Coronary artery (tissue), 2 donors: ENCODE measurements around the gene GCLC.

ENCODE experiments used
- DNase-seq: peaks from one replicate; pipeline ENCODE4 v3.0.0-alpha.2; 2017; ENCODE audit warnings: low spot score
- H3K27ac ChIP-seq, 2 donors: fragments of 200-600 bp; sonication (generic); one replicate each; pipeline ENCODE4 v1.5.1; 2016 to 2019
- H3K4me3 ChIP-seq: fragments of 200-600 bp; sonication (generic); 2 replicates; pipeline ENCODE4 v1.5.1; 2016; ENCODE audit warnings: mild to moderate bottlenecking, moderate library complexity
- CTCF ChIP-seq: fragments of 200-600 bp; sonication (generic); IDR thresholded peaks from one replicate; pipeline ENCODE4 v1.5.1; 2019; ENCODE audit warnings: antibody characterized with exemption

Gene GCLC

DNA sequence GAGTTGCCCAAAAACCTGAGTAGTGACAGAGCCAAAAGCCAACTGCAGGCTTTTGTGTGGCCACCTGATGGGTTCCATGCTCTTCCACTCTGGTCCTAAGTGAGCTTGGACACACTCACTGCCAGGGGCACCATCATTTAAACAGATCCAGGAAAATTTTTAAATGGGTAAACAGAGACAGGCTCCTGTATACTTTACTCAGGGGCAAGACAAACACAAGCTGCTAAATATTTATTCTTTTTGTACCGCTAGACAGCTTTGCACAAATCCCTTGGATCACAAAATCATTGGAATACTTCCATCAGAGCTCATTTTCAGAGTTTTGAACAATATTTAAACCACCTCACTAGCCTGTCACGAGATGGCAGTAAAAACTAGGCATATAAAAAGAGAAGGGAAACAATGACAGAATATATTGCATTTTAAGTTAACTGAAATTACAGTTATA is 31.4 kb downstream of the GCLC start:
- DNase-seq = no peak
- Histone ChIP-seq H3K4me3 (no peak overlapping the region), H3K27ac (no peak overlapping the region)
- TF ChIP-seq CTCF = no peak

DNA sequence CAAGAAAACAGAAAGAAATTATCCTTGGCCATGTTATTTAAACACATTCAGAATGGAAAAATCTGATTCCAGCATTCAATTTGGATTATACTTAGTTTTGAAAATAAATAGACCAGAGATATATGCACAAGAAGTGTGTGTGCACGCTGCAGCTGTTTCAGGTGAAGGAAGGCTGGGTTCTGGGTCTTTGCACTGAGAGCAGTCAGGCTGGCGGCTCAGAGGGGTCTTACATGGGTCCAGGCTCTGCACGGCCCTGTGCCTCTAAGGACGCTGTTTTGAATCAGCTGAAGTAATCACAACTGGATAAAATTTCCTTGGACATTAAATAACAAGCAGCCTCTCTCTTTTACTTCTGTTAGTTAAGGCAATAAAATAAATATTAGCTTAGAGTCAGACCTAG is 31.8 kb downstream of the GCLC start:
- no peak overlapping the region for H3K27ac ChIP-seq
- no peak for DNase-seq
- TF ChIP-seq CTCF = no peak
- H3K4me3 ChIP-seq = no peak overlapping the region

DNA sequence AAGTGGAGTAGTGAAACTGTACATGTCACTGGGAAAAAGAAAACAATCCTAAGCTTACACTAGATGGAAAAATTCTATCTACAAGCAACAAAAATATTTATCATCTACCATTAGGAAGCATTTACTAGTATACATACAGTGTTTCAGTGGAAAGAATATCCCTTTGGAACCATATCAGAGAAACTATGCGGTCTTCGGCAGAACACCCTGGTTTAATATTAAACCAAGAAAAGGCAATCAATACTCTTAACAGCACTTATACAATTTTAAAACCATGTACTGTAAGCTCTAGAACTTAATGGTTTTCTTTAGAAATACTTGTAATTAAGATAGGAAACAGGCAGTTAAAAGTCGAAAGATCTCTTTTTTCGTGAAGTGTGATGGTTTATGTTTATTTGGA is 32.3 kb downstream of the GCLC start:
- Histone ChIP-seq H3K27ac (no peak overlapping the region), H3K4me3 (no peak overlapping the region)
- DNase-seq = no peak
- TF ChIP-seq CTCF = no peak

GRCh38 chr6:53510746-53511145 is 34.2 kb downstream of the GCLC start:
- Histone ChIP-seq H3K27ac (no peak overlapping the region), H3K4me3 (no peak overlapping the region)
- no peak for DNase-seq
- TF ChIP-seq CTCF = no peak

DNA sequence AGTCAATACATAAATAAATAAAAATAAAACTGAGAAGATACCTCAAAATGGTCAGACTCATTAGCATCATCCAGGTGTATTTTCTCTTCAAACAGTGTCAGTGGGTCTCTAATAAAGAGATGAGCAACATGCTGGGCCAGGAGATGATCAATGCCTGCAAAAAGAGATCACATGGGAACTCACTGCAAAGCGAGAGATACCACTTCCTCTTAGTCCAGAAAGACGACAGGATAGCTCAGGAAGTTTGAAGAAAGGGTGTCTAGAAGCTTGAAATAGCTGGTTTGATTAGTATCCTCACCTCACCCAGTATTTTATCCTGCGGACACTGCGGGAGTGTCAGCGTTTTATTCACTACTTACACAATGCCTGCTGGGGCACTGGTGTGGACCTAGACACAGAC is 38.0 kb downstream of the GCLC start:
- no peak for DNase-seq
- H3K27ac ChIP-seq = no peak overlapping the region
- no peak overlapping the region for H3K4me3 ChIP-seq
- TF ChIP-seq CTCF = no peak

DNA sequence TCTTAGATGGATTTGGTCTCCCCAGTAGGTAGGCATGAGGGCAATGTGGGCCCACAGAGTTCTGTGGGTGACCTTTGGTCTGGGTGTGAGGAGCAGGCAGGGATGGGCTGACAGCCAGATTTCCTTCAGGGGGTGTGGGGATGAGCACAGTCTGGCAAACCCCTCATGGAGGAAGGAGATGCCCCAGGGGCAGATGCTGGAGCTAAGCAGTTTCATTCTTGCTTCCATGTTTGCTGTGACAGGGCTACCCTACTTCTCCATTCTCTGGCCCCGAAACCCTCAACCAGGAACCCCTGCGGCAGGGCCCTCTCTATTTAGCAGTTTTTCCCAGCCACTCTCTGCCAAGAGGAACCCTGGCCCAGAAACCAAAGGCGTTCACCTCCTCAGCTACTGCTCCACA is 40.4 kb downstream of the GCLC start:
- DNase-seq = no peak
- H3K4me3 ChIP-seq = no peak overlapping the region
- no peak overlapping the region for H3K27ac ChIP-seq
- TF ChIP-seq CTCF = no peak

- TF ChIP-seq CTCF = no peak
- no peak overlapping the region for H3K27ac ChIP-seq
- H3K4me3 ChIP-seq = no peak overlapping the region
- no peak for DNase-seq
Observed at GRCh38 chr6:53503060-53503459, 41.8 kb downstream of the GCLC start.
